Esophagus (tissue), 2 donors: ENCODE data around the gene CDC6. TPM values are rescaled to one million over a fixed set of nuclear protein-coding genes. Genes with fewer than 3 reads are reported as not detected.
A peak's percentile ranks its signal among the peaks of the same experiment; 100 is the strongest.

Experiments used
- H3K27ac ChIP-seq, 2 donors: one replicate each; pipeline ENCODE4 v1.5.1; 2013; ENCODE audit warnings: low read depth in 2 of 2, mild to moderate bottlenecking in 2 of 2, inconsistent platforms in 1 of 2, low read length in 1 of 2, moderate library complexity in 1 of 2
- H3K27me3 ChIP-seq, 2 donors: one replicate each; pipeline ENCODE4 v1.6.1; 2013; ENCODE audit warnings: low read length in 2 of 2, control low read depth in 1 of 2, mild to moderate bottlenecking in 1 of 2; ENCODE audit not compliant: insufficient read depth in 2 of 2, control insufficient read depth in 1 of 2
- H3K36me3 ChIP-seq, 2 donors: one replicate each; pipeline ENCODE4 v1.6.1; 2013; ENCODE audit warnings: low read length in 1 of 2; ENCODE audit not compliant: control insufficient read depth in 2 of 2, insufficient read depth in 2 of 2
- H3K4me1 ChIP-seq, 2 donors: one replicate each; pipeline ENCODE4 v1.6.1; 2013; ENCODE audit warnings: low read length in 1 of 2; ENCODE audit not compliant: control insufficient read depth in 2 of 2, insufficient read depth in 2 of 2
- H3K4me3 ChIP-seq, 2 donors: one replicate each; pipeline ENCODE4 v1.5.1; 2013; ENCODE audit warnings: low read length in 2 of 2, mild to moderate bottlenecking in 2 of 2, low read depth in 1 of 2, moderate library complexity in 1 of 2
- H3K9me3 ChIP-seq, 2 donors: one replicate each; pipeline ENCODE4 v1.6.1; 2013; ENCODE audit warnings: mild to moderate bottlenecking in 2 of 2, low read depth in 1 of 2, low read length in 1 of 2, moderate library complexity in 1 of 2; ENCODE audit not compliant: control insufficient read depth in 2 of 2, insufficient read depth in 1 of 2
- WGBS, 2 donors: extraction: QIAGEN DNeasy Blood & Tissue Kit; methylation state at CpG; one replicate each; pipeline ENCODE4 v1.1.7; 2013; 5-methylcytosine and 5-hydroxymethylcytosine counted together
- polyA plus RNA-seq, 2 donors: library from polyadenylated mRNA; stranded (reverse); fragments of 200-250 nt; gene quantifications; one replicate each; pipeline ENCODE4 v1.2.3, GENCODE V29; 2013
- donor health status: healthy with polysubstance abuse.
- donor health status: Bipolar disorder and iron deficiency.

CDC6 gene
- polyA plus RNA-seq, 2 donors = 5.1 to 7.5 TPM

DNA sequence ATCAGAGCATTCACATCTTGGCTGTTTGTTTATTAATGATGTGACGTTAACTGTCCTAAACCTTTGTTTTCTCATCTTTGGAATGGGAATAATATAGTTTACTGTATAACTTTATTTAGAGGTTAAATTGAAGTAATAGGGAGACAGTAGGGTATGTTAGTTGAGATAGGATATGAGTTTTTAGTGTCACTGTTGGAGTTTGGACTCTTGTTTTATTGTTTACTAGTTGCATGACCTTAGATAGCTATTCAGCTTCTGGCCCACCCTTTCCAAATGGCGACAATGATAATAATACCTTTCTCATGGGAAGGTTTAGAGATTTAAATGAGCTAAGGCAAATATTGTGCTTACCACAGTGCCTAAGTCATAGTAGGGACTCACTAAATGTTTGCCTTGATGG lies 28.2 kb upstream of the CDC6 start:
- Histone ChIP-seq H3K27me3 (no peaks in the 10 kb centered on the region), H3K4me1 (no peaks in the 10 kb centered on the region), H3K36me3 (peaks cover 15 to 20% of the 10 kb centered on the region in 2 donors), H3K9me3 (no peaks in the 10 kb centered on the region), H3K4me3 (no peak overlapping the region), H3K27ac (no peak overlapping the region)
- WGBS, 2 donors = 86 to 93% methylated on average over 2 of the region's 2 CpGs

DNA sequence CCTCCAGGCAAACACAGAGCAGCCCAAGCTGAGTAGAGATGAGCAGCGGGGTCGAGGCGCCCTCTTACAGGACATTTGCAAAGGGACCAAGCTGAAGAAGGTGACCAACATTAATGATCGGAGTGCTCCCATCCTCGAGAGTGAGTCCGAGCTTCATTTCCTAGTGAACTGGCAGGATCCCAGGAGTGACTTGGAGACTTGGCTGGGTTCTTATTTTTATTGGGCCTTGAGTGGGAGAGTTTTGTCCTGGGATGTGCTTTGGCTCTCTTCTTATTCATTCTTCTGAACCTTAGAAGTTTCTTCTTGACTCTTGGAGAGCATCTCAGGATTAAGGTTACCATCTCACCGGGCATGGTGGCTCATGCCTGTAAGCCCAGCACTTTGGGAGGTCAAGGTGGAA lies 27.2 kb upstream of the CDC6 start:
- Histone ChIP-seq H3K36me3 (peaks cover 23 to 29% of the 10 kb centered on the region in 2 donors), H3K27me3 (no peaks in the 10 kb centered on the region), H3K4me3 (no peak overlapping the region), H3K27ac (no peak overlapping the region), H3K9me3 (no peaks in the 10 kb centered on the region), H3K4me1 (no peaks in the 10 kb centered on the region)
- WGBS, 2 donors = 91 to 92% methylated on average over 7 of the region's 7 CpGs

DNA sequence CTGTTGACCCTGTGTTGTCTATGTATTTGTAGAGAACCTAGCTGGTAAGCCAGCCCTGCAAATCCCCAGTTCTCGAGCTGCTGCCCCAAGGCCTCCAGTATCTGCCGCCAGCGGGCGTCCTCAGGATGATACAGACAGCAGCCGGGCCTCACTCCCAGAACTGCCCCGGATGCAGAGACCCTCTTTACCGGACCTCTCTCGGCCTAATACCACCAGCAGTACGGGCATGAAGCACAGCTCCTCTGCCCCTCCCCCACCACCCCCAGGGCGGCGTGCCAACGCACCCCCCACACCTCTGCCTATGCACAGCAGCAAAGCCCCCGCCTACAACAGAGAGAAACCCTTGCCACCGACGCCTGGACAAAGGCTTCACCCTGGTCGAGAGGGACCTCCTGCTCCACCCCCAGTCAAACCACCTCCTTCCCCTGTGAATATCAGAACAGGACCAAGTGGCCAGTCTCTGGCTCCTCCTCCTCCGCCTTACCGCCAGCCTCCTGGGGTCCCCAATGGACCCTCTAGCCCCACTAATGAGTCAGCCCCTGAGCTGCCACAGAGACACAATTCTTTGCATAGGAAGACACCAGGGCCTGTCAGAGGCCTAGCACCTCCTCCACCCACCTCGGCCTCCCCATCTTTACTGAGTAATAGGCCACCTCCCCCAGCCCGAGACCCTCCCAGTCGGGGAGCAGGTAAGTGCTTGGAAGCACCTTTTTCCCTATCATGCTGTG lies 23.1 kb upstream of the CDC6 start:
- Histone ChIP-seq H3K4me1 (no peaks in the 10 kb centered on the region), H3K9me3 (no peaks in the 10 kb centered on the region), H3K36me3 (peaks cover 18 to 26% of the 10 kb centered on the region in 2 donors), H3K27me3 (no peaks in the 10 kb centered on the region), H3K4me3 (no peak overlapping the region), H3K27ac (no peak overlapping the region)
- 88 to 90% methylated on average over 21 of the region's 21 CpGs for WGBS, 2 donors

DNA sequence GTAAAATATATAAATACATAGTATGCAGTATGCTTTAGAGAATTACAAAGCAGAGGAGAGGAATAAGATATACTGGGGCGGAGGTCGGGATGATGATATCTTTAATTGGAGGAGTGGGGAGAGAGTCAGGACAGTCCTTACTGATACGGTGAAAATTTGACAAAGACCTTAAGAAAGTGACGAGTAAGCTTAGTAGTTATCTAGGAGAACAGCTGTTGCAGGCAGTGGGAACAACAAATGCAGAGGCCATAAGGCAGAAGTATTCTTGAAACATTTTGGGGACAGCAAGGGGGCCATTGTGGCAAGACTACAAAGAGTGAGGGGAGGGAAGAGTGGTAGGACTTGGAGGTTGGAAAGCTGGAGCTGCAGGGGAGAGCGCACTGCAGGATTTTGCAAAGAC lies 22.3 kb upstream of the CDC6 start:
- no peak overlapping the region for H3K4me3 ChIP-seq
- H3K4me1 ChIP-seq = no peaks in the 10 kb centered on the region
- H3K27me3 ChIP-seq = no peaks in the 10 kb centered on the region
- H3K36me3 ChIP-seq = peaks cover 18 to 27% of the 10 kb centered on the region in 2 donors
- H3K9me3 ChIP-seq = no peaks in the 10 kb centered on the region
- H3K27ac ChIP-seq = no peak overlapping the region
- WGBS, 2 donors = 92 to 93% methylated on average over 5 of the region's 5 CpGs

DNA sequence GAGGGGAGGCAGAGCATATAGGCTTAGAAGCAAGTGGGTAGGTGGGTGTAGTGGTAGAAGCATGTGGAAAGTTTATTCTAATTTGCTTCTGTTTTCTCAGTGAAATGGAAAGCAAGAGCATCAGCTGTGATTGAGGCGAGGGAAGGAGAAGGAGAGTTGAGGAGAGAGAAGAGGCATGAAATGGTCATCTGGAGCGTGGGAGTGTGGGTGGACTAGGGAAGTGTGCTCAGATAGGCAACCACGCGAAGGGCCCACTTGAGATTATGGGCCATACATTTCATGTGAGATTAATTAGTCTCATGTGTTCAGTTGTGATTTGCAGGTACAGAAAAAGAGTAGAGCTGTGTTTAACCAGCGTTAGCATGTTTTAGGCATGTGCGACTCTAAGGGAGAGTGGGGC lies 20.8 kb upstream of the CDC6 start:
- Histone ChIP-seq H3K36me3 (peaks cover 18 to 28% of the 10 kb centered on the region in 2 donors), H3K4me3 (no peak overlapping the region)
- WGBS, 2 donors = 96 to 97% methylated on average over 6 of the region's 6 CpGs

DNA sequence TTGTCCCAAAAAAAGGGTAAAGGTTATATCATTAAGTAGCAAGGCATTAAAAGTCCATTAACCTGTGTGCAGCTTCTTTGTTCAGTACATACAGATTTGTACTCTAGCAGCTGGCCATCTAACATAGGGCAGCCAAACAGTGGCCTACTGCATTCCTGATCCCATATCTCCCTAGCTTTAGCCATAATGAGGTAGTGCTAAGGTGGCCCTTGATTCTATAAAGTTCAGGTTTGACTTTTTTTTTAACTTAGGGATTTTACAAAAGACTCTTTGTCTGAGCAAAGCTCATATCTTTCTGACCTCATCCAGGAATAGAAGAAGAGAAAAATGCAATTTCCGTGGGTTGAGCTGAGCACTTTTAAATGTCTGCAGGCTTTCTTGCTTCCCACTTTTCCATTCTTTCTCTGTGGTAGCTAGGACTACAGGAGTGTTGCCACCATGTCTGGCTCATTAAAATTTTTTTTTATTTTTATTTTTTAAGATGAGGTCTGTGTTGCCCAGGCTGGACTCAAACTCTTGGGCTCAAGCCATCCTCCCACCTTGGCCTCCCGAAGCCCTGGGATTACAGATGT lies 19.5 kb upstream of the CDC6 start:
- H3K27ac ChIP-seq = no peak overlapping the region
- H3K4me3 ChIP-seq = no peak overlapping the region
- H3K27me3 ChIP-seq = no peaks in the 10 kb centered on the region
- H3K36me3 ChIP-seq = peaks cover 19 to 20% of the 10 kb centered on the region in 2 donors
- WGBS, 2 donors = 67 to 89% methylated on average over 2 of the region's 2 CpGs
- no peaks in the 10 kb centered on the region for H3K9me3 ChIP-seq
- H3K4me1 ChIP-seq = no peaks in the 10 kb centered on the region

More for the DNA sequence above, 20.8 kb upstream of the CDC6 start:
- Histone ChIP-seq H3K27ac (no peak overlapping the region), H3K4me1 (no peaks in the 10 kb centered on the region), H3K9me3 (no peaks in the 10 kb centered on the region), H3K27me3 (no peaks in the 10 kb centered on the region)

DNA sequence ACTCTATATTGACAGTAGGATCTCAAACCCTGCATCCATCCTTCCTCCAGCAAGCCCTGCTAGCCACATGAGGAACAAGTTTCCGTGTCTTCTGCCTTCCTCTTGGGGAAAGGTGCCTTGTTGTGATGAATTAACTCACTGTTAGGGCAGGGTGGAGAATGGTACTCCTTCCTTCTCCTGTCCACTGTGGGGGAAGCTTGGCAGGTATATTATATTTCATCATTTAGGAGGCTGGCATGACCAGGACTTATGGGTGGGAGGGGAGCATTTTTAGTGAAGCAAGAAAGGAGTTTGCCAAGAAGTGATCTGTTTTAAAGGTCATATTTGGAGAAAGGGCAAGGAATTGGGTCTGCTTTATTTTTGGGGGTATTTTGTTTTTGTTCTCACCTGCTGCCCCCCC lies 9.3 kb upstream of the CDC6 start:
- Histone ChIP-seq H3K36me3 (peaks cover 12 to 23% of the 10 kb centered on the region in 2 donors), H3K9me3 (no peaks in the 10 kb centered on the region), H3K27me3 (no peaks in the 10 kb centered on the region), H3K4me1 (no peaks in the 10 kb centered on the region), H3K27ac (no peak overlapping the region), H3K4me3 (no peak overlapping the region)
- 85 to 92% methylated on average over 1 of the region's 1 CpG for WGBS, 2 donors

DNA sequence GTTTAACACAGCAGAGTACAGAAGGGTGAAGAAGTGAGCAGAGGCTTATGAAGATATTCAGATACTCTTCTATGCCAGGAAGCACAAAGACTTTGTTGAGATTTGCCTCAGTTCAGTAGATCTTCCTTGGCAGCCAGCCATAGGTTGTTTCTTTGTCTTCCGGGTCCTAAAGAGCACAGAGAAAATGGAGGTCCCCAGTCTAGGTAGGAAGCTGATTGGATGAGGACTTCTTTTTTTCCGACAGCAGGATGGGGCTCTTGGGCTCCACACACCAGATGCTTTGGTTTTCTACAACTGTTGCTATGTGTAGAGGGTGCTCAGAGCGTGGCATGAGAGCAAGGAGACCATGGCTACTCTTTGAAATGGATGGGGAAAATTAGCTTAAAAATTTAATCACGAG lies 8.3 kb upstream of the CDC6 start:
- Histone ChIP-seq H3K4me3 (no peak overlapping the region), H3K36me3 (peaks cover 8 to 18% of the 10 kb centered on the region in 2 donors), H3K27me3 (no peaks in the 10 kb centered on the region), H3K27ac (no peak overlapping the region), H3K9me3 (no peaks in the 10 kb centered on the region), H3K4me1 (no peaks in the 10 kb centered on the region)
- 91 to 93% methylated on average over 4 of the region's 4 CpGs for WGBS, 2 donors

DNA sequence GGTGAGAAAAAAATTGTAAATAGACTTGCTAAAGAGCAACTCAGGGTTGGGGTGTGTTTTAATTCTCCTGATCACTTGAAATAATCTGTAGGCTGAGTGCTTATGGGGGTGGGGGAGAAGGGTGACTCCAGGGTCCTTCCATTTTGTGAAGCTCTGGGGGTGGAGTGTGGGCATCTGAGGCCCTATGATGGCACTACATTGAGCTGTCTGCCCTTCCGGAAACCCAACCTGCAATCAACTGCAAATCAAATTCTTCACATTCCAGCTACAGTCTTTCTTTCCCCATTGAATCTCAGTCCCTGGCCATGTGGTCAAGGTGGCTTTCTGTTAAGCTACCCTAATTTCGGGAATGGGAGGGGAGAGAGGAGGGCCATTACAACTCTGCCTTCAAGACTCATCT lies 6.0 kb upstream of the CDC6 start:
- Histone ChIP-seq H3K27me3 (no peaks in the 10 kb centered on the region), H3K4me3 (no peak overlapping the region), H3K9me3 (no peaks in the 10 kb centered on the region), H3K27ac (no peak overlapping the region), H3K36me3 (peaks cover 5 to 15% of the 10 kb centered on the region in 2 donors), H3K4me1 (no peaks in the 10 kb centered on the region)
- 80 to 85% methylated on average over 2 of the region's 2 CpGs for WGBS, 2 donors

DNA sequence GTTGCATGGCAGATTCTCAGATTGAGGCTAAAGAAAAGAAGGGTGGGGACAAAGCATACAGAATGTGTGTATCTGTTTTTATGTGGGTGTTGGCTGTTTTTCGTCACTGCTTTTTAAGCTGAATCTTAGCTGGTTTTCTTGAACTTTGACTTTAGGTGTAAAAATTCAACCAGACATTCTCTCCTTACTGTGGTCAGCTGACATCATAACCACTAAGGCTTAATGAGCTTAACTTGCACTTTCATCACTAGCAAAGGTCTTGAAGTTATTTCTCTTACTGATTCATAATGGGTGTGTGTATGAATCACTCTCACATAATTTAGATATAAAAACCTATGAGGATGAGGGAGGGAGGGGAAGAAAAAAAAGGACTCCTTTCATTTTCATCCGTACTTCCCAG lies 4.0 kb upstream of the CDC6 start:
- Histone ChIP-seq H3K27me3 (no peaks in the 10 kb centered on the region), H3K9me3 (no peaks in the 10 kb centered on the region), H3K27ac (peak overlapping the region in 1 of 2 donors; percentile 69), H3K36me3 (peaks cover 5 to 8% of the 10 kb centered on the region in 2 donors), H3K4me3 (no peak overlapping the region), H3K4me1 (peaks cover 0 to 2% of the 10 kb centered on the region in 2 donors)
- WGBS, 2 donors = 24 to 40% methylated on average over 2 of the region's 2 CpGs
